Cardiac septum (tissue), 1 donor: ENCODE results near the gene CMSS1. TPM values are rescaled to one million over a fixed set of nuclear protein-coding genes. Genes with fewer than 3 reads are reported as not detected.
A peak's percentile ranks its signal among the peaks of the same experiment; 100 is the strongest.

Experiments
- DNase-seq: peaks from one replicate; pipeline ENCODE4 v3.0.0-alpha.2; 2020; ENCODE audit warnings: low spot score
- intact Hi-C: fragments of 100-400 bp; cut with DNase I; formaldehyde crosslinking; loops from one replicate; pipeline ENCODE4 v1.14.0; 2022
- long read RNA-seq: library from polyadenylated mRNA; unstranded; transcript quantifications from one replicate; pipeline ENCODE4 v2.0.0, GENCODE V29; 2021
- total RNA-seq: library from RNA; stranded (reverse); fragmentation: NEBNext Ultra II Directional; extraction: Animal tissue kit (Norgen Biotek cat#: 25700); gene quantifications from one replicate; pipeline ENCODE4 v1.2.1, GENCODE V29; 2021
- donor health status: DM: no; HTN: no; CAD: no.

The CMSS1 gene
- total RNA-seq, result 22.0 TPM
- long read RNA-seq, partial matches to known transcripts, result 0 of 8 reads
- long read RNA-seq, other reads (novel, unspliced or antisense), result 6 of 8 reads

- intact Hi-C loops, result loop anchor here (5.0 kb wide), 1 partner anchor 445 kb away; the partner anchor contains the start of gene TBC1D23
- peak; percentile 98 for DNase-seq
Observed at GRCh38 chr3:99817437-99818240, at the start of gene CMSS1. TSS of gene CMSS1 (plus strand) at chr3:99817862.

DNA sequence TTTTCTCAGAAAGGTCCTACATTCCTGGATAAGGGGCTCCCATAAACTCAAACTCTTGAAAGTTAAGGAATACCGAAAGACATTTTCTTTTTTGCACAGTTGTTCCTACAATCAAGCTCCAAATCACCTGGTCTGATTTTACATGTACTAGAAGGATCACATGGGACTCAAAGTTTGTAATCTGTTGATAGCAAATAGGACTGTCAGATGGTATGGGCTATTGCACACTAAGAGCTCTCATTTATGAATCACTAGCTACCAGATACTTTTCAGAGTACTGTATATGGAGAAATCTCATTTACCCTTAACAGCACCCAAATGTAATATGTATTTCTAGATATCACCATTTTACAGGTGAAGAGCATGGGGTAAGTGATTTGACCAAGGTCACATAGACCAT, 49.5 kb upstream of the CMSS1 start:
- intact Hi-C loops, result no loop called here
- DNase-seq, result no peak

- no peak for DNase-seq
- intact Hi-C loops, result no loop called here
Observed at GRCh38 chr3:99768808-99769501, 48.7 kb upstream of the CMSS1 start.

DNA sequence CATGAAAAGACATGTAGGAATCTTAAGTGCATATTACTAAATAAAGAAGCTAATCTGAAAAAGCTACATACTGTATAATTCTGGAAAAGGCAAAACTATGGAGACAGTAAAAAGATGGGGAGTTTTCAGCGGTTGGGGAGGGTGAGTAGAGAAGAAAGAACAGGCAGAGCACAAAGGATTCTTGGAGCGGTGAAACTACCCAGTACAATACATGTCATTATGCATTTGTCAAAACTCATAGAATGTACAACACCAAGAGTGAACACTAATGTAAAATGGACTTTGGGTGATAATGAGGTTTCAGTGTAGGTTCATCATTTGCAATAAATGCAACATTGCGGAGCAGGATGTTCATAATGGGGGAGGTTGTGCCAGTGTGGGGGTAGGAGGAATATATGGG, 45.5 kb upstream of the CMSS1 start:
- intact Hi-C loops, result no loop called here
- no peak for DNase-seq

GRCh38 chr3:99772671-99773070, 45.0 kb upstream of the CMSS1 start:
- intact Hi-C loops, result no loop called here
- DNase-seq, result no peak

DNA sequence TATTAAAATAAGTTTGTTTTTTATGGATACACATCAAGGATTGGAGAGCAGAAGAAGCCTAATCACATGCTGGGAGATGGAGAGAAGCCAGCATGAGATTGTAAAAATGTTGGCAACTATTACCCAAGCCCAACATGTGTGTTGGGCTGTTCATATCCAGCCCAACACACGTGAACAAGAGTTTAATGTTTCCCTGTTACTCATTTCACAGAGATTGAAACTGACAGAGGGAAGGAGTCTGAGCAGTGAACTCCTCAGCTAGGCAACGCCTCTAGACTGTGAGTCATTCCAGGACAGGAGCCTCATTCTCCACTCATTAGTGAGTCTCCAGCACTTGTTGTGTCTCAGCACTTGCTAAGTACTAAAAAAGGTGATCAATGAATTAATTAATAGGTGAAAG, 43.2 kb upstream of the CMSS1 start:
- DNase-seq, result no peak

GRCh38 chr3:99776516-99777209, 41.0 kb upstream of the CMSS1 start:
- no peak for DNase-seq
- intact Hi-C loops, result no loop called here

More for the DNA sequence above, 43.2 kb upstream of the CMSS1 start:
- intact Hi-C loops, result no loop called here

- intact Hi-C loops, result no loop called here
Observed at GRCh38 chr3:99777210-99777549, 40.5 kb upstream of the CMSS1 start.

GRCh38 chr3:99777708-99778107, 40.0 kb upstream of the CMSS1 start:
- no peak for DNase-seq
- intact Hi-C loops, result no loop called here

More at GRCh38 chr3:99777210-99777549, 40.5 kb upstream of the CMSS1 start:
- no peak for DNase-seq

DNA sequence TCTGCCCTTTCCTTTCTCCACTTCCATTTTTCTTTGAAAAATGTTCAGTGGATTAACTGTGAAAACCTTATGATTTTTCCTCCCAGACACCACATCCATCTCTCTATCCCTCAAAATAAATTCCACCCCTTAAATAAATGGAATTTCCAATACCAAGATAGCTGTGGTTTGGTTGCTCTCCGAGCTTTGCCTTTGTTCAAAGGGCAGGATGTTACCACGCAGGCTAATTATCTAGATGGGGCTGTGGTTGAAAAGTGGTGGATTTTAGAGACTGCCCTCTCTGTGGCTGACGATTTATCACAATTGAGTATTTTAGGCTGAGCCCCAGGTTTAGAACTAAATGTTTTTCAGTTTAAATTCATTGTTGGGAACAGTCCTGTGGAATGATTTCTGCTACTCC, 36.9 kb upstream of the CMSS1 start:
- intact Hi-C loops, result loop anchor here (10.0 kb wide), 1 partner anchor 756 kb away; no protein-coding TSS in a partner anchor
- DNase-seq, result no peak

DNA sequence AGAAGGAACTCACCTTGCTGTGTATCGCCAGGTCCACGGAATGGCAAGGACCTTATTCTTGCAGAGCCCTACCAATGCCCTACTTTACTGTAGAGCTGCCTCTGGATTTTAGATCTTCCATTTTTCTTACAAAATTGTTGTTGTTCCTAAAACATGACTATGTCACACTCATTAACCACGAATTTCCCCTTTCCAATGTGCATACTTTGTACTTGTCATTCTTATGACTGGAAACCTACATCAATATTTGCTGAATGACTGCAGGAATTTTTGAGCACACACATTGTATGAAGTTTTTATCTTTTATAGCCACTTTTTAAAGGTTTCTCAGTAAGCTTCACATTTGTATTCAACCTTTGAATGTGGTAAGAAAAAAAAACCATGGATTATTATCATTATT, 35.9 kb upstream of the CMSS1 start:
- DNase-seq, result no peak
- intact Hi-C loops, result loop anchor here (10.0 kb wide), 1 partner anchor 757 kb away; no protein-coding TSS in a partner anchor

- intact Hi-C loops, result loop anchor here (10.0 kb wide), 1 partner anchor 758 kb away; no protein-coding TSS in a partner anchor
- no peak for DNase-seq
Observed at GRCh38 chr3:99783011-99783573, 34.6 kb upstream of the CMSS1 start.

- intact Hi-C loops, result loop anchor here (5.0 to 10.0 kb wide), 2 partner anchors 142 to 764 kb away; no protein-coding TSS in a partner anchor
- no peak for DNase-seq
Observed at GRCh38 chr3:99789011-99789721, 28.5 kb upstream of the CMSS1 start.

GRCh38 chr3:99794485-99794884, 23.2 kb upstream of the CMSS1 start:
- intact Hi-C loops, result no loop called here

GRCh38 chr3:99795573-99795972, 22.1 kb upstream of the CMSS1 start:
- intact Hi-C loops, result no loop called here
- no peak for DNase-seq

More at GRCh38 chr3:99794485-99794884, 23.2 kb upstream of the CMSS1 start:
- DNase-seq, result no peak

DNA sequence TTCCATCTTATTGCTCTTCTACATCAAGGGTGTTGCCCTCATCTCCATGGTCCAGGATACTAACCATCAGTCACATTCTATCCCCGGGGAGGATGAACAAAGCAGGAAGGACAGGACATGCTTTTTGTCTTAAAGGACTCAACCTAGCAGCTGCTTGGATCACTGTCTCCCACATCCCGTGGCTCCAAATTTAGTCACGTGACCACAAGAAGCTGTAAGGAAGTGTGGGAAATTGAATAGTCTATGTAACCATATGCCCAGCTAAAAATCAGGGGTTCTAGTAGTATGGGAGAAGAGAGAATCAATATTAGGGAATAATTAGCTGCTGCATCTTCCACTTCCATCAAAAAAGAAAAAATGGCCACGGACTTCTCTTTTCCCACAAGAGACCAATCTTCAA, 18.2 kb upstream of the CMSS1 start:
- intact Hi-C loops, result no loop called here
- no peak for DNase-seq

DNA sequence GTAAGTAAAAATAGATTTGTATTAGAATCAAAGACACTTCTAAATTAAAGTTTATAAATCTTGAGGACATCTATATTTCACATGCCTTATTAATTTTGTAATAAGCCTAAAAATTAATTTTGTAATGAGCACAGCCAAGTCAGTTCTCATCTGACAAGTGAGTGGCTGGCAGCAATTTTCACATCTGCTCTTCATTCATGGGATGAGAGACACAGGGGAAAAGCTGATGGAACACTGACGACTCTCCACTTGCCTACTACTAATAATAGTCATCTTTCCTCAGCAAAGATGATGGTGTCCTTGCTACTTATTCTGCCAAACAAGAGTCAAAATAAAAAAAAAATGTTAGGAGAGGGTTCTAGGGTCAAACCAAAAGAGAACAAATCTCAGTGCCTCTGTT, 14.4 kb upstream of the CMSS1 start:
- no peak for DNase-seq
- intact Hi-C loops, result no loop called here

GRCh38 chr3:99805160-99805559, 12.5 kb upstream of the CMSS1 start:
- intact Hi-C loops, result no loop called here
- no peak for DNase-seq

- DNase-seq, result no peak
- intact Hi-C loops, result no loop called here
Observed at GRCh38 chr3:99808163-99808794, 9.4 kb upstream of the CMSS1 start.
